HG03280 (cell line): ENCODE results near the gene EML3.
A peak's percentile ranks its signal among the peaks of the same experiment; 100 is the strongest.
"Not testable (repeated sequence)": the region's sequence is repeated elsewhere in the genome, so short reads cannot be mapped to it uniquely, and the experiment has no call there.

ENCODE experiments used
- ATAC-seq: cut with Tn5 transposase; IDR thresholded peaks from one replicate; pipeline ENCODE4 v1.9.1; 2021; ENCODE audit warnings: mild to moderate bottlenecking, moderate library complexity; ENCODE audit not compliant: unreplicated experiment

Gene EML3

GRCh38 chr11:62612366-62613290 lies at the start of gene EML3, which contains the start of gene ROM1:
Gene EML3 (minus strand): TSS chr11:62612775. CDS start chr11:62612457, 318 bp downstream.
Gene ROM1 (plus strand): TSS chr11:62613257. CDS start chr11:62613282, 25 bp downstream.
- peak; percentile 69 for ATAC-seq

- ATAC-seq: no peak
These were observed 44.3 kb upstream of the EML3 start for GRCh38 chr11:62656796-62657429.

- no peak for ATAC-seq
These were observed 41.7 kb upstream of the EML3 start for GRCh38 chr11:62654297-62654696.

GRCh38 chr11:62652161-62653006 lies 39.8 kb upstream of the EML3 start:
- no peak for ATAC-seq

- ATAC-seq: not testable (repeated sequence)
These were observed 37.7 kb upstream of the EML3 start for GRCh38 chr11:62650283-62650682.

- no peak for ATAC-seq
These were observed 36.9 kb upstream of the EML3 start for GRCh38 chr11:62649486-62649885.

- no peak for ATAC-seq
These were observed 36.4 kb upstream of the EML3 start for GRCh38 chr11:62648967-62649364.

- no peak for ATAC-seq
These were observed 35.8 kb upstream of the EML3 start for GRCh38 chr11:62648185-62648966.

GRCh38 chr11:62647609-62648005 lies 35.0 kb upstream of the EML3 start:
- no peak for ATAC-seq

GRCh38 chr11:62646825-62647608 lies 34.4 kb upstream of the EML3 start:
- ATAC-seq: no peak

GRCh38 chr11:62645946-62646824 lies 33.6 kb upstream of the EML3 start, which contains the start of gene GANAB:
Gene GANAB (minus strand): TSS chr11:62646613. CDS start chr11:62646599, 14 bp downstream.
- ATAC-seq: peak; percentile 95

GRCh38 chr11:62645671-62645945 lies 33.0 kb upstream of the EML3 start:
- no peak for ATAC-seq

- ATAC-seq: no peak
These were observed 31.6 kb upstream of the EML3 start for GRCh38 chr11:62644220-62644619.

GRCh38 chr11:62632492-62632891 lies 19.9 kb upstream of the EML3 start:
- ATAC-seq: no peak

- ATAC-seq: no peak
These were observed 15.1 kb upstream of the EML3 start for GRCh38 chr11:62627713-62628112.

GRCh38 chr11:62622476-62623089 lies 10.0 kb upstream of the EML3 start:
- ATAC-seq: no peak

GRCh38 chr11:62621567-62622470 lies 9.2 kb upstream of the EML3 start, which contains the start of gene B3GAT3:
Gene B3GAT3 (minus strand): TSS chr11:62621986. CDS start chr11:62621947, 39 bp downstream.
- peak; percentile 94 for ATAC-seq
